ENCODE measurements around the gene EYA2.

Gene EYA2

DNA sequence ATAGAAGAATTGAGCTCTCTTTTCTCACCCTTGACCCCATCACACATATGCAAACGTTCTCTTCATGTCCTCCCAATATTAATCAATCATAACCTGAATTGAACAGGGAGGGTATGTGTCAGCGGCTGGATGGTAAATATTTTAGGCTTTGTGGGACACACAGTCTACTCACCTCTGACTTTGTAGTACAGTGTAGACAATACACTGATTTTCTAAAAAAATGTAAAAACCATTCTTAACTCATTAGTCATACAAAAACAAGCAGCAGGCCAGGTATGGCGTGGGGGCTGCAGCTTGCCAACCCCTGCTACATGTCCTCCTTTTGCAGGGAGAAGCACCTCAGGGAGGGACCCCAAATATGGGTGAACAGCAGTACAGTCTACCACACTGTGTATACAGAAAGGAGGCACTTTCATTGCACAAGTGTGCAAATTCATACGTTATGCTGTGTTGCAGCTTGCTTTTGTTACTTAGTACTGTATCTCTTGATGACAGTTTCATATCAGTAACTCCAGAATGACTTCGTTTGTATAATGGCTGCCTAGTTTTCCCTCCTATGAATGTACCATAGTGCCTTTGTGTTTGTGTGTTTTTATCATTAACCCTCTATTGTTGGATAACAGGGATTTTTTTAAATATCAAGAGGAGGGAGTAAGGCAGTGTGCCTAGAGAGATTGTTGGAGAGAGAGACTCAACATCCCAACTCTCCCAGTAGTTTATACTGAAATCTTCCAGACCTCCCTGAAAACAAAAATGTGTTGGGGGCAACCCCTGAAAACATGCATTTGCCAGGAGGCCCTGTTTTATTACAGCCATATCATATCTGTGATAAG, 247.5 kb downstream of the EYA2 start:
- no peak for DNase-seq (ENCODE audit: low spot score)

DNA sequence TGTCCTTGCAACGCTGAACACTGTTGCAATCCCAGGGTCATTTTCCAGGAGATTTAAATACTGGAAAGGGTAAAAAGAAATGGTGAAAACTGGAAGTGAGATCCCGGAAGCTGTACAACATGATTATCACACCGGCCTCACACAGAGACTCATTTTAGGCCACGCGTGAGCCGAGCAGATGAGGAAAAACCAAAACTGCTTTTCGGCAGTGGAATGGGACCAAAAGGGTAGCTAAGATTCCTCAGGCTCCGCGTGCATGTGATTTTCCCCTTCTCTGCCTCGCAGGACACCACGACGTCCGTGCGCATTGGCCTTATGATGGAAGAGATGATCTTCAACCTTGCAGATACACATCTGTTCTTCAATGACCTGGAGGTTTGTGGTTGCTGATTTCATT, 248.1 kb downstream of the EYA2 start:
- no peak for DNase-seq (ENCODE audit: low spot score)

DNA sequence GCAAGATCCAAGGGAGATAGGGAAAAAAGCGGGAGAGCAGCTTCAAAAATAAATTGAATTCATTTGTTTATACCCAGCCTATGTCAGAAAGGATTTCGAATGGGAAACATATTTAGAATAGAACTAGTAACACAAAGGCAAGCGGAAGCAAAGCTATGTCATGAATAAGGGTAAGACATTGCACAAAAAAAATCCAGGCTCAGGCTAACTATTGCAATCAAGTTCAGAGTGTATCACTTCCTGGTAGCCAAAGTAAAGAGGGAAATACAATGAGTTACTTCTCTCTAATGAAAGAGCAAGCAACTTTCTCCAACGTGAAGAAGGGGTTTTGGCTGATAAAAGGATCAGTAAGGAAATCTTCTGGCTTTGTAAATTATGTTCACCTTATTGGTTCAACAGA, 249.0 kb downstream of the EYA2 start:
- DNase-seq (ENCODE audit: low spot score) = no peak

DNA sequence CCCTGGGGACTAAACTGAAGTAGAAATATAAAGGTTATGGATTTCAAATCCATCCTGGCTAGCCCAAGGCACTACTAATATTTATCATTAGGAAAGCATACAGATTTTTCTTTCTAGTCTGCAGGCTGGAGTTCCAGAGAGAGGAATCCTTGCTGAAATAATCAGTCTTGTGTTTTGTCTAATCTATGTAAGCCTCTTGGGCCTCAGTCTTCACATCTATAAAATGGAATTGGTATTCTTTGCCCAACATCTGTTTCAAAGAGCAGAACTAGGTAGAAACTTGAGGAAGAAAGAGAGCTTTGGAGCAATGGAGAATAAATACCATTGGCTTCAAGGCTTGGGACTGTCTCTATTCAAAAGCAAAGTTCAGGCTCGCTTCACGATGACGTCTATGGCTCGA, 249.8 kb downstream of the EYA2 start:
- no peak for DNase-seq (ENCODE audit: low spot score)

DNA sequence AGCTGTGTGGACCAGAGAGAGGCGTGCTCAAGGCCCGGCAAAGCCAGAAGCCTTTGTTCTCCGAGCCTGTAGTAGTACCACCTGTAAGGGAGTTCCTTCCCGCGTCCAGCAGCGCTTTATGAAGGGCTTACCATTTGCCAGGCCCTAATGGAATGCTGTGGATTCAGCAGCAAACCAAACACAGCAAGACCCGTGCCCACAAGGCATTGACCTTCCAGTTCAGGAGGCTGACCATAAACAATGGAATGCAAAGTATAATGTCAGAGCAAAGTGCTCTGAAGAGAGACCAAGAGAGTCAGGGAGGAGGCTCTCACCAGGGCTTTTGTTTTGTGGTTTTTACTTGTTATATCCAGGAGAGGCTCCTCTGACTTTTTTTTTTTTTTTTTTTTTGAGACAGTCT, 252.0 kb downstream of the EYA2 start:
- DNase-seq (ENCODE audit: low spot score) = no peak

DNA sequence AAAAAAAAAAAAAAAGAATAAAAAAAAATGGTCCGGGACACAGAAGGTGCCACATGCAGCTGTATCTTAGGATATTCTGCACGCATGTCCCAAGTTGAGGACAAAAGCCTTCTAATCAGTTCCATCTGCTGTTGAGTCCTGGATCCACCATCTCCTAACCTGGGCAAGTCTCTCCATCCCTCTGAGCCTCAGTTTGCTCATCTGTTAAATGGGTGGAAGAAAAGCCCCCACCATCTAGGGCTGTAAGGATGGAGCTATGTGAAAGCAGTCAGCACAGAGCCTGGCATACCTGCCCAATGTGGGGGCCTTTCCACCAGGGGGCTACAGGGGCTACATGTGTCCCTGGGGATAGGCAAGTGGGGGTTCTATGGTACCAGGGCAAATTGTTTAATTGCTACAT, 253.4 kb downstream of the EYA2 start:
- no peak for DNase-seq (ENCODE audit: low spot score)

DNA sequence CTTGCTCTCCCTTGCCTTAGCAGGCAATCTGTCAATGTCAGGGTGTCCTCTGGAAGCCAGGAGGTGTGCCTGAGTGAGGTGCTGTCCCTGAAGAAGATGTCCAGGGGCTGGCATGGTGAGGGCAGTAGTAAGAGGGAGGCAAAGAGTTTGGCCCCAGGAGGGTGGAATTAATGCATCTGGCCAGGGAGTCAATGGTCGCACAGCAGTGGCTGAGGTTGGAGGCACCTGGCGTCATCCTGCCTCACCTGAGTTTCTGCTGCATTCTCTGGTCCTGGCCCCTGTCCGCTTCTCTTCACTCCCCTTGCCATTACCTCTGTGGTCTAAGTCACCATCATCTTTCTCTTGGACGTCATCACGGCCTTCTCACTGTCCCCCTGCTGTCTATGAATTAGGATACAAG, 255.3 kb downstream of the EYA2 start:
- DNase-seq (ENCODE audit: low spot score) = no peak

DNA sequence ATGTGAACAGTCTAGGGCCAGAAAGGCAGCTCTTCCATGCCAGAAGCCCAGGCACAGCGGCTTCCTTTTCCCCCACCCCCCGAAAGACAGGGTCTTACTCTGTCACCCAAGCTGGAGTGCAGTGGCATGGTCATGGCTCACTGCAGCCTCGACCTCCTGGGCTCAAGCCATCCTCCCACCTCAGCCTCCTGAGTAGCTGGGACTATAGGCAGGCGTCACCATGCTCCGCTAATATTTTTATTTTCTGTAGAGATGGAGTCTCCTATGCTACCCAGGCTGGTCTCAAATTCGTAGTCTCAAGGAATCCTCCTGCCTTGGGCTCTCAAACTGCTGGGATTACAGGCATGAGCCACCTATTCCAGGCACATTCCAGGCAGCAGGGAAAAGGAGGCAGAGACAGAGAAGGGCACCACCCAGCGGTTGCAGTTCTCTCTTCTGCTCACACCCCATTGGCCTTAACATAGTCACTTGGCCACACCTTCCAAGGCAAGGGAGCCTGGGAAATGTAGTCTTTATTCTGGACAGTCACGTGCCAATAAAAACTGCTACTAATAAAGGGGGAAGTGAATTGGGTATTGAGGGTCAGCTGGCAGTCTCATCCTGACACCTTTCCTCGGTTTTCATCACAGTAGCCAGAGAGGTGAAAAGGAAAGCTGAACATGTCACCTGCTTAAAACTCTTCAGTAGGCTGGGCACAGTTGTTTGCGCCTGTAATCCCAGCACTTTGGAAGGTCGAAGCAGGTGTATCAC, 255.9 kb downstream of the EYA2 start:
- peak; percentile 67 for DNase-seq (ENCODE audit: low spot score)

DNA sequence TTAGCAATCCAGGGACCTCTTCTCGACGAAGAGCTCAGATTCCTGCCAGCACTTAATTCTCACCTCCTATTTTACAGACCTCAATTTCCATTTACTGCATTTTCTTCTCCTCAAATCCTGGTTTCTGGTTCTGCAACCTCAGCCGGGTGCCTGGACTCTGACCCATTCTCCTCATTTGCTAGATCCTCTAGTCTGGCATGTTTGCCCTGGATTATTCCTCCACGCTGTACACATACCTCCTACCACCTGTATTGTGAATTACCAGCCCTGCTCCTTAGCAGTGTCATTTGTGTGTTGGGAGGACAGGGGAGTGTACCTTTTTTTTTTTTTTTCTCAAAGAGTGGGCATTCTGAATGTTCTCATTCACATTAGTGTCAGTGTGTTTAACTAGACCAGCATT, 257.4 kb downstream of the EYA2 start:
- no peak for DNase-seq (ENCODE audit: low spot score)

DNA sequence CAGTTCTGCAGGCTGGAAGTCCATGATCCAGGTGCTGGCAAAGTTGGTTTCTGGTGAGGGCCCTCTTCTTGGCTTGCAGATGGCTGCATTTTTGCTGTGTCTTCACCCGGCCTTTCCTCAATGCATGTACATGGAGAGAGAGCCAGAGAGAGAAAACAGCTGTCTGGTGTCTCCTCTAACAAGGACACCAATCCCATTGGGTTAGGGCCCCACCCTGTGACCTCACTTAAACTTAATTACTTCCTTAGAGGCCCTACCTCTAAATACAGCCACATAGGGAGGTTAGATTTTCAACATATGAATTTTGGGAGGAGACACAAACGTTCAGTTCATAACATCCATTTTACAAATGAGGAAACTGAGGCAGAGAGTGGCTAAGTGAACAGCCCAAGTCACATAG, 259.4 kb downstream of the EYA2 start:
- no peak for DNase-seq (ENCODE audit: low spot score)

DNA sequence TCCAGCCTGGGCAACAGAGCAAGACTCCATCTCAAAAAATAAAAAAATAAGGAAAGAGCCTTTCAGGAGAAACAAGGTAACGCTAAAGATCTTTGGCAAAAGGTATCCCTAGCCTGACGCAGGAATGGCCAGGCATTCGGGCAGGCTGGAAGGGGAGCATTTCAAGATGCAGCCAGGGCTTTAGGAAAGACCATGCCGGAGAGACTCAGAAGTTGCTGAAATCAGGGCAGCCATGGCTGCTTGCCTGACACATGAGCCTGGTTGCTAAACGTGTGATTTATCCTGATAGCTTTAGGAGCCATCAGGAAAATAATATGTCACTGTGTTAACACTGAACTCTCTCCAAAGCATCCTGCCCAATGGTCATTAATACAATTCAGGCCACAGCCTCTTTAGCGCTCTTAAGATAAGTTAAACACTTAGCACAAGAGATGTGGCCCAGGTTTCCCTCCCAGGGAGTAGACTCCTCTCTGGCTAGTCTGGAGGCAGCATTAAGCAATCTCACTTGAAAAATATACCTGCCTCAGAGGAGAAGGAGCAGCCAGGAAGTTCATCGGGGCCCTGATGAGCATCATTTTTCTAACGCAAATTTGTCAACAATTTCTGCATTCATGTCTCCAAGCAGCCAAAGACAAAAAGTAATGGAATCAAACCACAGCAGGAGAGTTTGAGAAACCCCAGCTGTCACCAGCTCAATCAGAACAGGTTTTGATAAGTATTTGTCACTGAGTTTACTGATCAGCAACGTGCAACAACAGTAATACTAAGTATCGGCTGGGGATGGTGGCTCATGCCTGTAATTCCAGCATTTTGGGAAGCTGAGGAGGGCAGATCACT, 261.9 kb downstream of the EYA2 start:
- DNase-seq (ENCODE audit: low spot score) = no peak

DNA sequence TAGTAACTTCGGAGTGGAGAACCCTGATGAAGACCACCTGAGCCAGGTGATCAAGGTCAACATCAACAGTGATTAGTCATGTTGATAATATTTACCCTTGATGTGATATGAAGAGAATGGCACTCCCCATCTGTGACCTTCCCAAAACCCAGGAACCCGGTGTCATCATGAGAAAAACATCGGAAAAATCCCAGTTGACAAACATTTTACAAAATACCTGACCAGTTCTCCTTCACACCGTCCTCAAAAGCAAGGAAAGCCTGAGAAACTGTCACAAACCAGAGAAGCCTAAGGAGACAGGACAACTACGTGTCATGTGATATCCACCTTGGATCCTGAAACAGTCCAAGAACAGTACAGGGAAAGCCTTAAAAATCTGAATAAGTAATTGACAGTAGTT, 264.5 kb downstream of the EYA2 start:
- DNase-seq (ENCODE audit: low spot score) = no peak

DNA sequence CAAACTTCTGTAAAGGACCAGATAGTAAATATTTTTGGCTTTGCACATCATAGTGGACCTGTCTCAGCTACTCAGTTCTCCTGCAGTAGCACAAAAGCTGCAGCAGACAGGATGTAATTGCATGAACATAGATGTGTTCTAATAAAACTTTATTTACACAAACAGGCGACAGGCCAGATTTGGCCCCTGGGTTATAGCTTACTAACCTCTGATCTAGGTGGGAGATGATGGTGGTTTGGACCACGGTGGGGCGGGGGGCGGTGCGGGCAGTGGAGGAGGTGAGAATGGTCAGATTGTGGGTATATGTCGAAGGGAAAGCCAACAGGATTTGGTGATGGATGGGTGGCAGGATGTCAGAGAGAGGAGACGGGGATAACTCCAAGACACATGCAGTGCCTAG, 265.6 kb downstream of the EYA2 start:
- DNase-seq (ENCODE audit: low spot score) = no peak

DNA sequence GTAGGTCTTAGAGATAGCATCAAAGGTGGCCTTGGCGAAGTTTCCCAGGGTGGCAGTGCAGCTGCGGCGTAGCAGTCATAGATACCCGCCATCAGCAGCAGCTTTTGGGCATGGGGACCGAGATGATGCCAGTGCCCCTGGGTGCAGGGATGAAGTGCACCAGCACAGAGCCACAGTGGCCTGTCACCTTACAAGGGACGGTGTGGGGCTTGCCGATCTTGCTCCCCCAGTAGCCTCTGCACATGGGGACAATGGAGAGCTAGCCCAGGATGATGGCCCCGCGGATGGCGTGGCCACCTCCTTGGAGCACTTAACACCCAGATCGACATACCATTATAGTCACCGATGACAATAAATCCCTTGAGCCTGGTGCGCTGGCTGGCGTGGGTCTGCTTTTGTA, 266.3 kb downstream of the EYA2 start:
- DNase-seq (ENCODE audit: low spot score) = no peak

DNA sequence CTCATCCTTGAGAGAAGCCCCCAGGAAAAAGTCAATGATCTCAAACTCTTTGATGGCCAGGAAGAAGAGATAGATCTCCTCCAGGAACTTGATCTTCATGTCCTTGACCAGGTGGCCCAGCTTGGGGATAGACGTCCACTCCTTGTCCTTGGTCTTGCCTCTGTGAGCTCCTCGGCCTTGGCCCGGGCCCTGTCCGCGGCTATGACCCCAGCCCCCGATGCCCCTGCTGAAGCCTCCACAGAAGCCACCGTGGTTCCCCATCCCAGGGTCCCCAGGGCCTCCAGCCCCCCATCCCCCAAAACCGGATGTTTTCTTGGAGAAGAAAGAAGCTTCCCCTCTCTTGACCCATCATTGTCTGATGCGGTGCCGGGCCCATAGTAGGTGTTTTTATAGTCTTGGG, 266.8 kb downstream of the EYA2 start:
- DNase-seq (ENCODE audit: low spot score) = no peak

DNA sequence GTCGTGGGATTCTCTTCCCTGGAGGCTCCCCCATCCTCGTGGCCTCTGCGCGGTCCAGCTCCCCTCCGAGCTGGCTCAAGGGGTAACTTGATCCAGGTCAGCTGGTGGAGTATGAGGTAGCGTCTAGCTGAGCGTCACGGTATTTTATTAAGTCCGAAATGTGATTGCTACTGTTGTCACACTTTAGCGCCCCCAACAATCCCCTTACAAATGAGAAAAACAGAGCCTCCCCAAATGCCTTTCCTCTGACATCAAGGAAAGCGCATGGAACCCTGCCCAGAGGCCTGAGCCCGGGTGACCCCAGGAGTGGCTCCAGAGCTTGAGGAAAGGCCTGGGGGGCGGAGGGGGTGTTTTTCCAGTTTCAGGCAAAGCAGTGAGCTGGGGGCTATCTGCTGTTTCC, 269.5 kb downstream of the EYA2 start:
- DNase-seq (ENCODE audit: low spot score) = no peak

DNA sequence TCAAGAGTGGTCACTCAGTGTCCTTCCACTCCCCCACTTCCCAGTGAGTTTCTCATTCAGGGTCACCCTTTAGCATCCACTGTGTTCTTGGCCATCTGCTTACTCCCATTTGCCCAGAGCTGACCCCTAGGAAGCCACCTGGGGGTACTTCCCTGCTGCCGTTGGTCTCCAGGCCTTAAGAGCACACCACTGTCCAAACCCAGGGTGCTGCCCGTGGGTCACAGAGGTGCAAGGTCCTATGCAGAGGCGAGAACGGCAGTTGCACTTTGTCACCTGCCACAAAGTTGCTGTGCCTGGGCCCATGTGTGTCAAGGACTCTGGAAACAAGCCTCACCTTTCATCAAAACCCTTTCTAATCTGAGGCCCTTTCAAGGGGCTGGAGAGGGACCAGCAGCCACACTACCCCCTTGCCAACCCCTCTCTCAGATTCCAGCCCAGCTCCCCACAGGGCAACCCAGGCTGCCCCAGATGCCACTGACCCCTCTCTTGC, 270.8 kb downstream of the EYA2 start:
- no peak for DNase-seq (ENCODE audit: low spot score)

DNA sequence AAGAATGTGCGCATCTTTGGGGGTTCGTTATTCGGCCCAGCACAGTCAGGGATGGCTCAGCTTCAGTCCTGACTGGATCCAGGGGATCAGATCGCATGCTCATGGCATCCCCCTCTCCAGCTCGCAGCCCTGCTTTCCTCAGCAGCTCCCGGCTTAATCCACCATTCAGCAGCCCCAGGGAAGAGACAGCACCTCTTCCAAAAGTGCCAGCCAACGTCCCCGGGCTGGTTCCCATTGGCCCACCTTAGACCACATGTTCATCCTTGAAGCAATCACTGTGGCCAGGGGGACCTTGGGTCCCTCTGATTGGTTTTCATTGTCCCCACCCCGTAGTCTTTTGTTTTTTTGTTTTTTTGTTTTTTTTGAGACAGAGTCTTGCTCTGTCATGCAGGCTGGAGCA, 273.2 kb downstream of the EYA2 start:
- DNase-seq (ENCODE audit: low spot score) = no peak

DNA sequence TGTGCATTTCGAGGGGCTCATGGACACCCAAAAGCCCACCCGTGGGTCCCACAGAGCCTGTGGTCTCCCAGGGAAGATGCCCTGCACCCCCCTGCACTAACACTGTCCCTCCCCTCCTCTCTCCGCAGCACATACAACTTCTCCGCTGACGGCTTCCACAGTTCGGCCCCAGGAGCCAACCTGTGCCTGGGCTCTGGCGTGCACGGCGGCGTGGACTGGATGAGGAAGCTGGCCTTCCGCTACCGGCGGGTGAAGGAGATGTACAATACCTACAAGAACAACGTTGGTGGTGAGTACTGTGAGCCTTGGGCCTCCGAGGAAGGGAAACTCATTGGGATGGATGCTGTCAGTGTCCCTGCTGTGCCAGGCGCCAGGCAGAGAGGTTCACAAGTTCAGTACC, 277.9 kb downstream of the EYA2 start:
- DNase-seq (ENCODE audit: low spot score) = no peak

DNA sequence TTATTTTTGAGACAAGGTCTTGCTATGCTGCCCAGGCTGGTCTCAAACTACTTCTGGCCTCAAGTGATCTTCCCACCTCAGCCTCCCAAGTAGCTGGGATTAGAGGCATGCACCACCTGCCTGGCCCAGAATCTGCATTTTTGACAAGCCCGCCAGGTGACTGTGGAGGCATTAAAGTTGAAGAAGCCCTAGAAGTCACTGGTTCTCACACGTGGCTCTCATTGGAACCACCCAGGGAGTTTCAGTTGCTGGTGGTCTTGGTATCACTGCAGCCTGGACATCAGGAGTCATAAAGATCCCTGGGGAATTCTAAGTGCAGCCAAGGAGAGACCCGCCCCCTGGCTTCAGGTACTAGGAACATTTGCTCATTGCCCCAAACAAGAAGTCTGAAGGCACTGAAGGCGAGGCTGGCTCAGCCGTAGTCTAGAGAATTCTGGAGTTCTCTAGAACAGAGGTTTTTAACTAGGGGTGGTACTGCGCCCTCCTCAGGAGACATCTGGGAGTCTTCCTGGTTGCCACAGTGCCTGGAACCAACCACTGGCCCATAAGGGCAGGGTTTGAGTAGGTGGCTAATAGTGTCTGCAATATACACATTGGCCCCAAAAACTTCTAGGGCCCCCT, 279.1 kb downstream of the EYA2 start:
- no peak for DNase-seq (ENCODE audit: low spot score)

DNA sequence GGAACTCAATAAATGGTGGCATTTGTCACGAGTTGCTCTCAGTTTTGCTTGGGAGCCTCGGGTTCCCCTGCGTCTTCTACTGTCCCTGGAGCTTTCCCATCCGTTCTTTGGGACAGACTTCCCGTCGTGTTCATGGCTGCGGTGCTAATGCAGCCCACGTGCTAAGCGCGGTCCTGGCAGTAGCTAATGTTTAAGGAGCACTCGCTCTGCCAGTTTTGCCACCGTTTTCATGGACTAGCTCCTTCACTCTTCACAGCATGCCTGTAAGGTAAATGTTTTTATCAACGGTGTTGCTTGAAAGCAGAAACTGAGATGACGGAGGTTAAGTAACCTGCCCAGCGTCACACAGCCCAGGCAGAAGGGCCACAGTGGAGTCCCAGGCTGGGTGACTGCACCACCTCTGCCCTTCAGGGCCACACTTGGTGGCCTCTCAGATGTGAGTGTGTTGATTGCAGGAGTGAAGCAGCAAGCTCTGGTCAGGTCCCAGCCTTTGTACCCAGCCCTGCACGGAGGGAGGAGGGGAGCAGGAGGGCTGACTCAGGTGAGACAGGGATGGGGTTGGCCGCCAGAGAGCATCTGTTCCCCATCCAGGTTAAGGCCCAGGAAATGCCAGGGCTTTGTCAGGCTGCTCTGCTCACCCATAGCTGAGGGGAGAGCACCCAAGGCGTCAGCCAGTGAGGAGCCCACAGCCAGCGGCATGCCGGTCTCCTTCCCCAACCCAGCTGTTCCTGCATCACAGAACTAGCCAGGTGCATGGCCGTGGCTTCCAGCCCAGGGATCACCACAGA, 280.0 kb downstream of the EYA2 start:
- DNase-seq (ENCODE audit: low spot score) = no peak
